ENCODE data around the gene RPS6KA4. TPM values are rescaled to one million over a fixed set of nuclear protein-coding genes. Genes with fewer than 3 reads are reported as not detected.

Gene RPS6KA4
- total RNA-seq, 2 donors from 2014 or later: 13.0 to 22.7 TPM

DNA sequence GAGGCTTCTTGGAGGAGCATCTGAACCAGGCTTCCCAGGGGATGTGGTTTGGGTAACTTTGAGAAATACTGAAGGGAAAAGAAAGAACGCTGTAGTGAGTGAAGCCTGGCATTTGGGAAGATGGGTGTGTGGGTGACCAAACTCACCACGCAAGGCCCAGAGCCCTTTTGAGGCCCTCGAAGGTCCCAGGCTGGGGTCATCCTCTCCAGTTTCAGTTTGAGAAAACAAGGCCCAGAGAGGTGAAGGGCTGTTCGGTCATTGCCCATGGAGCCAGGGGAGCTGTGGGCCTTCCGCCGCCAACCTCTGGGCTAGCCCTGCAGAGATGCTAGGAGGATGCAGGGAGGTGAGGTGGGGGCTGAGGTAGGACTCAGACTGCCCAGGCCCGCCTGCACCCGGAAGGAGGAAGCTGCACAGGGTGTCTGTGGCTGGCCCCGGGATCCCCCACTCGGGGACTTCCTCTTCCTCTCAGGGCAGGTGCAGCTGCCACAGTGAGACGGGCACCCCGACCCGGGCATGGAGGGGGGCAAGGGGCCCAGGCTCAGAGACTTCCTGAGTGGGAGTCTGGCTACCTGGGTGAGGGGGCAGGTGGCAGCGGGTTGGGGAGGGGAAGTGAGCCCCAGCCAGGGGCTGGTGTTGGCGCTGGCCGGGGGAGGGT, 19.1 kb upstream of the RPS6KA4 start, which contains the start of gene CCDC88B:
CCDC88B (plus strand) TSS at position 451 of the 655 bp plus-strand sequence; CDS start at position 514, 63 bp downstream.
- peak in 3 of 4 donors; percentile 16 to 61 (median 31) for DNase-seq
- H3K36me3 ChIP-seq (replicated peaks in 1 of 2; ENCODE audit: insufficient read depth in 1 of 2, low read depth in 2 of 2): no peaks in the 10 kb centered on the region
- 57 to 90% methylated on average over 9 to 16 of the region's 16 CpGs for WGBS, 2 donors
- no peak within 1 kb of the TSS for H3K4me3 ChIP-seq
- H3K9me3 ChIP-seq: no peaks in the 10 kb centered on the region
- H3K27ac ChIP-seq: no peak within 1 kb of the TSS
- intact Hi-C loops (cut with DNase I): no loop called here
- H3K27me3 ChIP-seq: no peaks in the 10 kb centered on the region
- no peak for ATAC-seq
- peaks cover 11% of the 10 kb centered on the region for H3K4me1 ChIP-seq
- TF ChIP-seq, protein P1, sequence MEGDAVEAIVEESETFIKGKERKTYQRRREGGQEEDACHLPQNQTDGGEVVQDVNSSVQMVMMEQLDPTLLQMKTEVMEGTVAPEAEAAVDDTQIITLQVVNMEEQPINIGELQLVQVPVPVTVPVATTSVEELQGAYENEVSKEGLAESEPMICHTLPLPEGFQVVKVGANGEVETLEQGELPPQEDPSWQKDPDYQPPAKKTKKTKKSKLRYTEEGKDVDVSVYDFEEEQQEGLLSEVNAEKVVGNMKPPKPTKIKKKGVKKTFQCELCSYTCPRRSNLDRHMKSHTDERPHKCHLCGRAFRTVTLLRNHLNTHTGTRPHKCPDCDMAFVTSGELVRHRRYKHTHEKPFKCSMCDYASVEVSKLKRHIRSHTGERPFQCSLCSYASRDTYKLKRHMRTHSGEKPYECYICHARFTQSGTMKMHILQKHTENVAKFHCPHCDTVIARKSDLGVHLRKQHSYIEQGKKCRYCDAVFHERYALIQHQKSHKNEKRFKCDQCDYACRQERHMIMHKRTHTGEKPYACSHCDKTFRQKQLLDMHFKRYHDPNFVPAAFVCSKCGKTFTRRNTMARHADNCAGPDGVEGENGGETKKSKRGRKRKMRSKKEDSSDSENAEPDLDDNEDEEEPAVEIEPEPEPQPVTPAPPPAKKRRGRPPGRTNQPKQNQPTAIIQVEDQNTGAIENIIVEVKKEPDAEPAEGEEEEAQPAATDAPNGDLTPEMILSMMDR (IDR thresholded peaks at IDR 0.05): no peak
- TF ChIP-seq POLR2A (IDR thresholded peaks at IDR 0.05): no peak

DNA sequence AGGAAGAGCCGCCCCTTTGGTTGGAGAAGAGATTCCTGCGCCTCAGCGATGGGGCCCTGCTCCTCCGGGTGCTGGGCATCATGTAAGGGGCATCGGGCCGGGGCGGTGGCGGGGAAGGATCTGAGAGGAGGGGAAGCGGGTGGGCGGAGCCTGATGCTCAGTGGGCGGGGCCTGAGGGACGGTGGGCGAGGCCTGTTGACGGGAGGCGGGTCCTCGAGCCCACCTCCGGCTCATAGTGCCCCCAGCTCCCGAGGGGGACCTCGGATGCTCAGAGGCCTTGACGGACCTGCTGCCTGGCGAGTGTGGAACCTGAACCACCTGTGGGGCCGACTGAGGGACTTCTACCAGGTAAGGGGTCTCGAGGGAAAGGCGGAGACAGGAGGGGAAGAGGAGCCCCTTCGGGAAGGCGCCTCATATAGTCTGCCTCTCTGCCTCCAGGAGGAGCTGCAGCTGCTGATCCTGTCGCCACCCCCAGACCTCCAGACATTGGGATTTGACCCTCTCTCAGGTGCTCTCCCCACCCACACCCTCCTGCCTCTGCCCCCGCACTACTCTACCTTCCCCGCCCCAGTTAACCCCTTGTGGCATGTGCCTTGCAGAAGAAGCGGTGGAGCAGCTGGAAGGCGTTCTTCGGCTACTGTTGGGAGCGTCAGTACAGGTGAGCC, 18.2 kb upstream of the RPS6KA4 start:
- WGBS, 2 donors: 43 to 64% methylated on average over 25 to 33 of the region's 33 CpGs
- peak in 2 of 4 donors; percentile 19 to 24 for DNase-seq
- no peak overlapping the region for H3K4me3 ChIP-seq
- H3K9me3 ChIP-seq: no peaks in the 10 kb centered on the region
- no peak for ATAC-seq
- intact Hi-C loops (cut with DNase I): no loop called here
- no peak overlapping the region for H3K27ac ChIP-seq
- no peaks in the 10 kb centered on the region for H3K27me3 ChIP-seq
- TF ChIP-seq POLR2A (IDR thresholded peaks at IDR 0.05): peak in 1 of 3 donors; percentile 12
- TF ChIP-seq, protein P1 (IDR thresholded peaks at IDR 0.05): no peak
- no peaks in the 10 kb centered on the region for H3K36me3 ChIP-seq (replicated peaks in 1 of 2; ENCODE audit: insufficient read depth in 1 of 2, low read depth in 2 of 2)
- peaks cover 11% of the 10 kb centered on the region for H3K4me1 ChIP-seq

DNA sequence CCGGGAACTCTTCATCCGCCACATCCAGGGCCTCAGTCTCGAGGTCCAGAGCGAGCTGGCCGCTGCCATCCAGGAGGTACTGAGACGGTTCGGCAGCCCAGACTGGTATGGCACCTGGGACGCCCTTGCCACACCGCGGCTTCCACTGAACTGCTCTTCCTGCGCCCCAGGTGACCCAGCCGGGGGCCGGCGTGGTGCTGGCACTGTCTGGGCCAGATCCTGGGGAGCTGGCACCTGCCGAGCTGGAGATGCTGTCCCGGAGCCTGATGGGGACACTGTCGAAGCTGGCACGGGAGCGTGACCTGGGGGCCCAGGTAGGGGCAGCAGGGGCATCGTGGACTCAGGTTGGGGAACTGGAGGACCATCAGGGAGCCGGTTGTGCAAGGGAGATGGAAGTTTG, 17.5 kb upstream of the RPS6KA4 start:
- H3K4me1 ChIP-seq: peaks cover 11% of the 10 kb centered on the region
- 77 to 89% methylated on average over 12 to 21 of the region's 21 CpGs for WGBS, 2 donors
- no peak for DNase-seq
- intact Hi-C loops (cut with DNase I): no loop called here
- no peak for TF ChIP-seq POLR2A (IDR thresholded peaks at IDR 0.05)
- TF ChIP-seq, protein P1 (IDR thresholded peaks at IDR 0.05): no peak
- no peaks in the 10 kb centered on the region for H3K27me3 ChIP-seq
- no peak overlapping the region for H3K4me3 ChIP-seq
- H3K27ac ChIP-seq: no peak overlapping the region
- H3K36me3 ChIP-seq (replicated peaks in 1 of 2; ENCODE audit: insufficient read depth in 1 of 2, low read depth in 2 of 2): no peaks in the 10 kb centered on the region
- no peaks in the 10 kb centered on the region for H3K9me3 ChIP-seq
- no peak for ATAC-seq

DNA sequence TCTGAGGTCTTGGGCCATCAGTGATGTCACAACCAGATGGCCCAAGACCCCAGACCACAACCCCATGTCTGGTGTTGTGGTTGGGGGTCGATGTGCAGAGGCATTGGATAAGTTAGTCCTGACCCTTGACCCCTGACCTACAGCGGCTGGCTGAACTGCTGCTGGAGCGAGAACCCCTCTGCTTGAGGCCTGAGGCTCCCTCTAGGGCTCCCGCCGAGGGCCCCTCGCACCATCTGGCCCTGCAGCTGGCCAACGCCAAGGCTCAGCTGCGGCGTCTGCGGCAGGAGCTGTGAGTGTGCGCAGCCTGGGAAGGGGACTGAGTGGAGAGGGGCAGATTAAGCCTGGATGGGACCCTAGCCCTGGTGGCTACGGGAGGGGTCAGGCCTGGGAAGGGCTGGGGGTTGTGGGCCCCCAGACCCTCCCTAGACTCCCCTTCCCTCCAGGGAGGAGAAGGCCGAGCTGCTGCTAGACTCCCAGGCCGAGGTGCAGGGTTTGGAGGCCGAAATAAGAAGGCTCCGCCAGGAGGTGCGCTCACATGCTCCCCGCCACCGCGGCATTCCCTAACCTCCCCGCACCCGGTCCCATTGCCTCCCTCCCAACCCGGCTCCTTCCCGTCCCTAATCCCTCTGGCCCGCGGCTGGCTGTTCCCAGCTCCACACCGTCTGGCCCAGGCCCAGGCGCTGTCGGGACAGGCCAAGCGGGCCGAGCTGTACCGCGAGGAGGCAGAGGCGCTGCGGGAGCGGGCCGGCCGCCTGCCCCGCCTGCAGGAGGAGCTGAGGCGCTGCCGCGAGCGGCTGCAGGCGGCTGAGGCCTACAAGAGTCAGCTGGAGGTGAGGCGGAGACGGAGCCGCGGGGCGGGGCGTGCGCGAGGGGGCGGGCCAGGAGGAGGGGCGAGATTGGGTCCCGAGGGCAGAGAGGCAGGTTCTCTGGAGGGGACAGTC, 16.8 kb upstream of the RPS6KA4 start:
- Histone ChIP-seq H3K27me3 (no peaks in the 10 kb centered on the region), H3K9me3 (no peaks in the 10 kb centered on the region), H3K4me1 (peaks cover 11% of the 10 kb centered on the region), H3K27ac (peak overlapping the region; percentile 44 to 84 (median 72)), H3K4me3 (no peak overlapping the region), H3K36me3 (replicated peaks in 1 of 2; ENCODE audit: insufficient read depth in 1 of 2, low read depth in 2 of 2) (no peaks in the 10 kb centered on the region)
- peak; percentile 95 to 97 (median 96) for DNase-seq
- 4 to 19% methylated on average over 27 to 50 of the region's 55 CpGs for WGBS, 2 donors
- intact Hi-C loops (cut with DNase I): no loop called here
- ATAC-seq: peak; percentile 96
- TF ChIP-seq POLR2A (IDR thresholded peaks at IDR 0.05): peak; percentile 66 to 79 (median 76)
- TF ChIP-seq, protein P1 (IDR thresholded peaks at IDR 0.05): peak; percentile 49 to 87 (median 67)

Data from body of pancreas (tissue), 4 donors.